ENCODE results near the gene SVBP.

DNA sequence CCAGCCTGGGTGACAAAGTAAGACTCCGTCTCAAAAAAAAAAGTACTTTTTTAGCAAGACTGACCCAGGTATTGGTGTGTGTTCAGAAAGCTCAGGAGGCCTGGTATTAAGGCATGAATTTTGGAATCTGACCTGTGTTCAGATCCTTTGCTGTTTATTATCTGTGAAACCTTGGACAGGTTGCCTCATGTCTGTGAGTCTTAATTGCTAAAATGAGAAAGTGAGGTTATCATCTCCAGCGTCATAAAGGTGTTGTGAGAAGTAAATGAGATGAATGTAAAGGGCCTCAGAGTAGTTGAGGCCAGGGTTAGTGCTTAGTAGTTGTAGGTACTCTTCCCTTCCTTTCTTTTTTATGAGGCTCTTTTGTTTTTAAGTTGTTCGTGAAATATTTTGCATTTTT, 47.4 kb downstream of the SVBP start:
- no peak for TF ChIP-seq CTCF (conservative IDR thresholded peaks at IDR 0.05; ENCODE audit: low read length)
- no peak for TF ChIP-seq EZH2phosphoT487 (IDR thresholded peaks at IDR 0.05; ENCODE audit: borderline replicate concordance)

Data from Loucy (cell line).